ELR (cell line): ENCODE measurements around the gene PNMT.
A peak's percentile ranks its signal among the peaks of the same experiment; 100 is the strongest.

Source experiments
- DNase-seq: peaks from one replicate; pipeline ENCODE4 v3.0.0-alpha.2; 2015; ENCODE audit warnings: low read depth

Gene PNMT

DNA sequence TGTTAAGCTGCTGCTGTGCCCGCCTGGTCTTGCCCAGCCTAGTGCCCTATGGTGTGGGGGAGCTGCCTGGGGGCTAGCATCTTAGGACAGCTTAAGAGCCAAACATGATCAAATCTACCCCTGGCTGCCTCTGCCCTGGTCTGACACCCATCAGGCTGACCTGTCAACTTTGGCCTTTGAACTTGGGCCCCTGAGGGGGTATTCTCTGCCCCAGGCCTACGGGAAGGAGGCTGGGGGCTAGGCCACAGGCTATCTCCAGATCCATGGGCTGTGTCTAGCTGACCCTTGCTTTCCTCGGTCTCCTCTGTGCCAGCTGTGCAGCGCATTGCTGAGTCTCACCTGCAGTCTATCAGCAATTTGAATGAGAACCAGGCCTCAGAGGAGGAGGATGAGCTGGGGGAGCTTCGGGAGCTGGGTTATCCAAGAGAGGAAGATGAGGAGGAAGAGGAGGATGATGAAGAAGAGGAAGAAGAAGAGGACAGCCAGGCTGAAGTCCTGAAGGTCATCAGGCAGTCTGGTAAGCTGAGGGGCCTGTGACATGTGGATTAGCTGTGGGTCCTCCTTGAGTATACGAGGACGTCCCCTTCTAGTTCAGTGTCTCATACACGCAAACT lies 34.6 kb upstream of the PNMT start:
- DNase-seq, result no peak

DNA sequence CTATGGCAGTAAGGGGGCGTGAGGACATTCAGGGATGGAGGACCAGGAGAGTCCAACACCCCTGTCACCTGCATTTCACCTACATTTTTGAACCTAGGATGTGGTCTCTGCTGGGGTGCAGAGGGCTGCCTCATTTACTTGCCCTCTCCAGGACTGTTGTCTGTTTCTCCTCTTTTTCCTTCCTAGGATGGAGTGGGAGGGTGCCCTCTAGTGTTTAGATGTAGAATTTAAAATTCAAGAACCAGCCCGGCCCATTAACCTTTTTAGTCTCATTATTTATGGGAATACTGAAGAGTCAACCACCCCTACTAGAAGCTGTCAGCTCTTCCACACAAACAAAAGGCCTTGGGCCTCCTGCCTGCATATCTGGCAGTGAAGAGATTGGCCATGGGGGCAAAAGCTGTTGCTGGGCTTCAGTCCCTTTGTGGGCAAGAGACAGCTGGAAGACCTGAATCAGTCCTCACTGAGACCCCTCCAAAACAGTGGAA lies 33.8 kb upstream of the PNMT start:
- peak; percentile 77 for DNase-seq

DNA sequence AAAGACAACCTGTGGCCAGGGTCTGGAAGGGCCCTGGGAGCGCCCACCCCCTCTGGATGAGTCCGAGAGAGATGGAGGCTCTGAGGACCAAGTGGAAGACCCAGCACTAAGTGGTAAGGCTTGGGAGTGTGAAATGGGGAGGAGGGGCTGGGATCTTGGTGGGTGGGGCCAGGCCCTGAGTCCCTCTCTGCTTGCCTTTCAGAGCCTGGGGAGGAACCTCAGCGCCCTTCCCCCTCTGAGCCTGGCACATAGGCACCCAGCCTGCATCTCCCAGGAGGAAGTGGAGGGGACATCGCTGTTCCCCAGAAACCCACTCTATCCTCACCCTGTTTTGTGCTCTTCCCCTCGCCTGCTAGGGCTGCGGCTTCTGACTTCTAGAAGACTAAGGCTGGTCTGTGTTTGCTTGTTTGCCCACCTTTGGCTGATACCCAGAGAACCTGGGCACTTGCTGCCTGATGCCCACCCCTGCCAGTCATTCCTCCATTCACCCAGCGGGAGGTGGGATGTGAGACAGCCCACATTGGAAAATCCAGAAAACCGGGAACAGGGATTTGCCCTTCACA lies 32.6 kb upstream of the PNMT start:
- DNase-seq, result no peak

DNA sequence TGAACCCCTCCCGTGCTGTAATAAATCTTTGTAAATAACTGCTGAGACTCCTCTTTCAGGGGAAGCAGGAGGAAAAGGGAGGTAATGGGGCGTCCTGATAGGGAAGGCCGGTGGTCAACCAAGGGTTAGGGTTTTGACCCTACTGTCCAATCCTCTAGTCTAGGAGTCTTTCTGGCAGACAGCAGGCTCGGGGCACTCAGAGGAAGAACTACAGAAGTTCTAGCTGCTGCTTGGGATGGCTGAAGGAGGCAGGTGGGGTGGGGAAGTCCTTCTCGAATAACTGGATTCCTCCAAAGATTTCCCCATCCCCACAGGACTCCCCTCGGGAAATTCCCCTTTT lies 31.7 kb upstream of the PNMT start:
- DNase-seq, result no peak

DNA sequence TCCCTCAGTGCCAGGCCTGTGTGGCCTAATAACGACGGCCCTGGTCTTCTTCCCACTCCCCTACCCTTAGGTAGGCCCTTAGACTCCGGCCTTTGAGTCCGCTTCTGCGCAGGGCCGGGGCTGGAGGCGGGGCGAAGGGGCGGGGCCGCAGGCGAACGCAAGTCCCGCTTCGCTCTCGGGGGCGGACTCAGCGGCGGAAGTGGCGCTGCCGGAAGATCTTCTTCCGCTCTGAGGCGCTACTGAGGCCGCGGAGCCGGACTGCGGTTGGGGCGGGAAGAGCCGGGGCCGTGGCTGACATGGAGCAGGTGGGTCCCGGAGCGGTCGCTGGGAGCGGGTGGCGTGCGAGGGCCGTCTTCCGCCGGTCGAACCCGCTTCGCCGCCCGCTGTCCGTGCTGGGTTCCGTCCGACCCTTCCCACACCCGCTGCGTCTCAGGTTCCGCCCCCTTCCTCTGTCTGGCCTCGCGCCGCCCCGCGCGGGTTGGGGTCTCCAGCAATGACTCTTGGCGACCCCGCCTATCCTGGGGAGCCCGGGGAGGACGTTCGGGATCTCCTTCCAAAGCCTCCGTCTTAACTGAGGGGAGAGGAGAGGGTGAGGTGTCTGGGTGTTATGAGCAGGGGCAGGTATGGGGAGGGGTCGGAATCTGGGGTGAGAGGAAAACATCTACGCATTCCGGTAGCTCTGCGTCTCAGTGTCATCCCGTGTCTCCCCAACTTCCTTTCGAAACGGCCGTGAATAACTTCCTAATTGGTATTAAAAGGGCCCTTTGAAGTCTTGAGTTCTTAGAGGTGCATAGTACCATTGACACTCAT lies 31.1 kb upstream of the PNMT start, which contains the start of gene STARD3:
Gene STARD3 (plus strand): TSS at position 218 of the 810 bp plus-strand sequence. CDS start 16,388 bp downstream, outside the sequence.
- DNase-seq, result peak; percentile 91

DNA sequence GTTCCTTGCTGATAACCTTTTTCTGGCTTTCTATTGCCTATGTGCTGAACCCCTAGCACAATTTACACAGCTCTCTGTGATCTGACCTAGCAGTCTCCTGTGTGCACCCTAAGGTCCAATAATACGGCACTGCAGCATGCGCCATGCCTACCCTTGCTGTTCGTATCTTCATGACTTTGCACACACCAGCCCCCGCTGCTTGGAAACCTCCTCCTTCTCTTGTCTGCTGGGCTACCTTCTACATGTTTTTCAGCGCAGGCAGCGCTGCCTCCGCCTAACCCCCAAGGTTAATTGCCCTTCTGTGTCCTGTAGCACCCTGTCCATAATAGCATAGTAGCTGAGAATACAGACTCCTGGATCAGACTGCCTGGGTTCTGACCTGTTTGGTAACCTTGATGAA lies 29.9 kb upstream of the PNMT start:
- no peak for DNase-seq

DNA sequence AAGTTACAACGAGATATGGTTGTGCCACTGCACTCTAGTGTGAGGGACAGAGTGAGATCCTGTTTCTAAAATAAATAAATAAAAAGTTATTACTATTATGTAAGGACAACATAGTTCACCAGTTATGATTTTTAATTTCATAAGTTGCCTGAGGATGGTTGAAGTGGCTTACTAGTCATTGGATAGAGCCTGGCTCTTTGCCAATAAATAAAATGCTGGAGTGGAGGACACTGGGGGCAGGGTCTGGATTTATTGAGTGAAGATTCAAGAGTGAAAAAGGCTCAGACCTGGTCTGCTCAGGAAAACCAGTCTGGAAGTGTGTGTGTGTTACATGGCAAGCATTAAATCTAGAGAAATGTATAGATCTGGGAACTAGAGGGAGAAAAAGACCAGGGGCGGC lies 29.2 kb upstream of the PNMT start:
- no peak for DNase-seq

DNA sequence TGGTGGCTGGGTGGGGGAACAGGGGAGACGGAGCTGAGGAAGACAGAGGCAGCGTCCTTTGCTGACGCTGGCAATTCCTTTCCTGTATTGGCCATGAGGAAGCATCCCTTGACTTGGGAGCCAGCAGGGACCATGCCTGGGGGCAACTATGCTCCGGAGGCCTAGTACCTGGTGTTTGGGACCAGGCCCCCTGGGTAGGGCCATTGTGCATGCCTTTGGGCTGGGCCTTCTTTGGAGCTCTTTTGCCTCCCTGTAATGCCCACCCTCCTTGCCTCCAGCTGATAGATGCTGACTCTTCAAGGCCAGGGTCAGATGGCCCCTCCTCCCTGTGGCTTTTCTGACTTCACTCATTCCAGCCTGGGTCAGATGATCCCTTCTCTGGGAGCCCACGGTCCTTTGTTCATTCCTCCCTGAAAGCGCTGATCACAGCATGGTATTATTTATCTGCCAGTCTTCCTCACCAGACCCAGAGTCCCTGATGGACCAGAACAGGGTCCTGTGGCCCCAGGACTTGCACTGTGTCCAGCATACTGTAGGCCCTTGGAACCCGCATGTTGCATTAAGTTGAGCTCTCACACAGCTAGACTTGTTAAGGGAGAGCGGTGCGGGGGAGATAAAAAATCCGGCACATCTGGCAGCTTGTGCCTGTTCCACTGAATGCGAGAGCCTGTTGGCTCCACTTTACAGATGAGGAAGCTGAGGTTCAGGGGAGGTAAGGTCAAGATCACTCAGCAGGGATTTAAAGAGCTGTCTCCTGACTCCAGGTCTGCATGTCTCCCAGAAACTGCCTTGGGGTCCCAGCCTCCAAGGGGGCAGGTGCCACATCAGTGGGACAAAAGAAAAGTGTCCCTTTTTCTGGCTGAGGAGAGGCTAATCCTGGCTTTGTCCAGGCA lies 28.4 kb upstream of the PNMT start:
- no peak for DNase-seq

DNA sequence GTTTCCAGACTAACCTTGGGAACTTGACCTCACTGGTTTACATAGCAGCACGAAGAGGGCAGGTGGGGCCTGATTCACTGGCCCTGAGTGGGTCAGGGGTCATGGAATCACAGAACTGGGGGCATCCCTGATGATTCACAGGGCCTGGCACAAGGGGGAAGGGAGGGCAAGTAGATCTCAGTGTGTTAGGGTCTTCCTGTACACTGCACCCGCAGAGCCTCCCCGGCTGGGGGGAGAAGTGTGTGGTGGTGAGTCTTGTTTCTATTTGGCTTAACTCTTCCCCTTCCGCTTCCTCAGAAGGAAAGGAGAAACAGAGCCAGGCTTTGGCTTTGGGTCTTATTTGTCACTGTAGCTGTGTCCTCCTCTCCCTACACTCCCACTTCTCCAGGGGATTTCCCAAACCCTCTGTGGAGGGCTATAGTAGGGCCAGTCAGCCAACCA lies 27.6 kb upstream of the PNMT start:
- DNase-seq, result no peak

DNA sequence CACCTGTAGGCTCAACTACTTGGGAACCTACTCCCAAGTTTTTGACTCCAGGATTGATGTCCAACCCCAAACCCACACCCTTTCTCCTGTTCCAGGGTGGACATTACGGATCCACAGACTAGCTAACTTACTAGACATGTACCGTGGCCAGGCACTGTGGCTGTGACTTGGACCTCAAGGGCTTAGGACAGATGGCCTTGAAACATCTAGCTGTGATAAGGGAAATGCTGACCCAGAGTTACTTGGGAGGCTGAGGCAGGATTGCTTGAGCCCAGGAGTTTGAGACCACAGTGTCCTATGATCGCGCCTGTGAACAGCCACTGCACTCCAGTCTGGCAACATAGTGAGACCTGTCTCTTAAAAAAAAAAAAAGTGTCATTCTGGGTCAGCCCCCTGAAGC lies 27.2 kb upstream of the PNMT start:
- DNase-seq, result no peak

DNA sequence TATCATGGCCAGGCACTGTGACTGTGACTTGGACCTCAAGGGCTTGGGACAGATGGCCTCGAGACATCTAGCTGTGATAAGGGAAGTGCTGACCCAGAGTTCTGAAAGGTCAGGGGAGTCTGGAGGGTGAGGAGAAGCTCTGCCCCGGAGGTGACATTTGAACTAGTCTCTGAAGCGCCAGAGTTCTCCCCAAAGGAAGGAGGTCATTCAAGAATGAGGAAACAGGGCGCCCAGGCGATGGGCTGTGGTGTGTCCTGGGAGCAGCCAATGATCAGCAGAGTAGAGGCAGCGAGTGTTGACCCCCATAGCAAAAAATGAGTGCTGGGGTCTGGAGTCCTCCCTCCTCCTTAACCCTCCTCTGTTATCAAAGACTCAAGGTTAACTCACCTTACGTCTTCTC lies 26.4 kb upstream of the PNMT start:
- no peak for DNase-seq

DNA sequence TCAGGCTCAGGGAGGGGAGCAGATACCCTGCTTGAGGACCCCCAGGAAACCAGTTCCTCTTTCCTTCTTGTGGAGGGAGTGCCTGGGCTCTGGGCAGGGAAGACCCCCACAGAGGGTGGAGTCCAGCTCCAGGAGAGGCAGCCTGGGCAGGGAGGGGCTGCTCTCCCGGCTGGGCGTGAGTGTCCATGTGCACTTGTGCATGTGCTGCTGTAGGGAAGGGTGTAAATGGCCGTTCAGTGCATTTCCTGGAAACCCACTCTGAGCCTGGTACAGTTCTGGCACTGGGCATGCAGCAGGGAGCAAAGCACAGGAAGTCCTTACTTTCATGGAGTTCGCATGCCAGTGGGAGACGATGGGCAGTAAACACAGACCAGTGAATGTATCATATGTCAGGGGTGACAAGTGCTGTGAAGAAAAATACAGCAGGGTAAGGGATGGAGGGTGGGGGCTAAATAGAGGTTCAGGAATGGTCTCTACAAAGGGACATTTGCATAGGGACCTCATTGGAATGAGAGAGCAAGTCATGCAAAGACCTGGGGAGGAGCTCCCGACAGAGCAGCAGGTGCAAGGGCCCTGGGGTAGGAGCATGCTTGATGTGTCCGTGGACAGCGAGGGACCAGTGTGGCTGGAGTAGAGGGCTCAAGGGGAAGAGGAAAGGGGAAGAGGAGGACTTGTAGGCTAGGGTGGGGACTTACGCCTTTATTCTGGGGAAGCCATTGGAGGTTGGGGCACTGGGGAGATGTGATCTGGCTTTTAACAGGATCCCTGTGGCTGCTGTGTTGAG lies 25.8 kb upstream of the PNMT start:
- no peak for DNase-seq

DNA sequence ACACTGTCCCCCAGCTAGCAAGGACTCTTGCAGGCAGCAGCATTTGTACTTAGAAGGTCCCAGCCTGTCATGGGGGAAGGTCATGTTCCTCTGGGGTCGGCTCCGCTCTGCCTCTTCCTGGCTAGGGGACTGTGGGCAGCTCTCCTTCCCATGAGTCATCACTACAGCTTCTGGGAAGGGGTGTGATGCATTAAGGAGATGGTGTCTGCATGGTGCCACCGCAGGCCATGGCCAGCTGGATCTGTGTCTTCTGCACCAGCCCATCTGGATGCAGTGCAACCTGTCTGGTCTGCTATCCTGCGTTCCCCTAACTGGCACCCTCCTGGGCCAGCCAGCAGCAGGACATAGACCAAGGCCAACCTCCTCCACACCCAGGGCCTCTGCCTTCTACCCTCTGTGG lies 25.0 kb upstream of the PNMT start:
- DNase-seq, result peak; percentile 67

DNA sequence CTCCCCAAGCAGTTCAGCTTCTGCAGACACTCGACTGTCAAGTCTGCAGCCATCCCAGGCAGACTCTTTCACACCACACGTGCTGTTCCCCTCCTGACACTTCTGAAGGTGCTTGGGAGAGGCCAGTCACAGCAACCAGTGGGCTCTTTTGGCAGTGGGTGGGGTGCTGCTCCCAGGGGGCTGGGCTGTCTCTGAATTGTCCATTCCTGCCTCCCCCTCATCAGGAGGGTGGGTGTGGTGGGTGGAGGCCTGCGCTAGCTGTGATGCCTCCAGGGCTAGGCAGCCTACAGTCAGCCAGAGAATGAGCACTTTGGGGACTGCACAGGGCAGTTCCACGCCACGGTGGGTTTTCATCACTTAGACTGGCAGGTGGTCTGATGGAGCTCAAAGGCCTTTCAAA lies 21.0 kb upstream of the PNMT start:
- DNase-seq, result no peak

DNA sequence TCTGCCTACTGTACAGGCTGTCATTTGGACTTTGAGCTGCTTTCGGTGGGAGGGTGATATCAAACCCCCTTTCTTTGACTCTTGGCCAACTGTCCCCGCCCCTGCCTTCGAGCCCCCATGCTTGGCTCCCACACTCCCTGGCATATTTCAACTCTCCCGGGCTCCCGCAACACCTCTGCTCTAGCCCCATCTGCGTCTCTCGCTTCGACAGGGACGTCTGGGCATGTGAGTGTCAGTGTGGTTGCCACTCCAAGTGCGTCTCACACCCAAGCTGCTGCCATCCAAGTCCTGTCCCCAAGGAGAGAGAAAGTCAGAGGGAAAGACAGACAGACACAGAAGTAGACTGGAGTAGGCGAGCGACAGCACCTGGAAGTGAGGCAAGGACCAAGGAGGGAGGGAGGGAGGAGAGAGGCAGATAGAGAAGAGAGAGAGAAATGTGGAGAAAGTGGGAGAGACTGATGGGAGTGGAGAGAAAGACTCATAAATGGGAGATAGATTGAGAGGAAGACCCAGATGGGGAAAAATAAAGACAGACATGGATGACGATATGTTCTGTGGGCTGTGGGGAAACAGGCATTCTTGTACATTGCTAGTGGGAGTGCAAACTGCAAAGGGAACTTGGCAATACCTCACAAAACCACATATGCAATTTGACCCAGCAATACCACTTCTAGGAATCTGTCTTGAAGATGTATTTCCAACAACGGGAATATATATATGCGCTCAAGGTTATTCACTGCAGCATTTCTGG lies 19.5 kb upstream of the PNMT start:
- no peak for DNase-seq

DNA sequence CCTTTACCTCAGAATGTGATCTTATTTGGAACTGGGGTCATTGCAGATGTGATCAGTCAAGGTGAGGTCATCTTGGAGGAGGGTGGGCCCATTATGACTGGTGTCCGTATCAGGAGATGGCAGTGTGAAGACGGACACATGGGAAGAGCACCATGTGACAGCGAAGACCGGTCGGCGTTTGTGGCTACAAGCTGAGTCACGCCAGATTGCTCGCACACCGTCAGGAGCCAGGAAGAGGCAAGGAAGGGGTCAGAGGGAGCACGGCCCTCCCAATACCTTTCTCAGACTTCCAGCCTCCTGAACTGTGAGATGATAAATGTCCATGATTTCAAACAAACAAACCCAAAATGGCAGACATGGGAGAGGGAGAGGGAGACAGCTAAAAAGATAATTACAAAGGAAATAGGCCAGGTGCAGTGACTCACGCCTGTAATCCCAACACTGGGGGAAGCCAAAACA lies 18.1 kb upstream of the PNMT start:
- peak; percentile 15 for DNase-seq

DNA sequence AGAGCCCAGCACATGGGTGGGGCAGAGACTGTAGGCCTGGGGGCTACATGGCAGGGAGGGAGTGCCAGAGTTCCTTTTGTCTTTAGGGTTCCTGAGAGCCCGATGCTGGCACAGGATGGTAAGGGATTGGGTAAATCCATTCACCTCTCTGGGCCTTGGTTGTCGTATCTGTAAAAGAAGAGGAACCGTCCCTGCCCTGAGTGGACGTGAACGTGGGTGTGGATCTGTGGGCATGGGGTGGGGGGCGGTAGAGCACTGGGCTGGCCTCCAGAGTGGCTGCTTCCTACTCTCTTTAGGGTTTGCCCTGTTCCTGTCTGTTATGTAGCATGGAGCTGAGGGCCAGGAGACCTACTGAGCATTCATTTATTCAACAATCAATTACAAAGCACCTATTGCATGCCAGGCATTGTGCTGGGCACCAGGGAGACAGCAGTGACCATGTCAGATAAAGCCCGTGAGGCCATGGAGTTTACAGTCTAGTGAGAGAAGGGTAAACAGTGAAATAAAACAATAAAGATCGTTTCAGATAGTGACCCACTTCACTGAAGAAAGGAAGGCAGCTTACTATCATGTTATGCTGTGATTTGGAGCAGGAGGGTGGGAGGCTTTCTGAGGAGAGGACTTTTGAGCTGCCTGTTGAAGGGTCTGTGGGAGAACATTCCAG lies 16.2 kb upstream of the PNMT start:
- DNase-seq, result no peak

DNA sequence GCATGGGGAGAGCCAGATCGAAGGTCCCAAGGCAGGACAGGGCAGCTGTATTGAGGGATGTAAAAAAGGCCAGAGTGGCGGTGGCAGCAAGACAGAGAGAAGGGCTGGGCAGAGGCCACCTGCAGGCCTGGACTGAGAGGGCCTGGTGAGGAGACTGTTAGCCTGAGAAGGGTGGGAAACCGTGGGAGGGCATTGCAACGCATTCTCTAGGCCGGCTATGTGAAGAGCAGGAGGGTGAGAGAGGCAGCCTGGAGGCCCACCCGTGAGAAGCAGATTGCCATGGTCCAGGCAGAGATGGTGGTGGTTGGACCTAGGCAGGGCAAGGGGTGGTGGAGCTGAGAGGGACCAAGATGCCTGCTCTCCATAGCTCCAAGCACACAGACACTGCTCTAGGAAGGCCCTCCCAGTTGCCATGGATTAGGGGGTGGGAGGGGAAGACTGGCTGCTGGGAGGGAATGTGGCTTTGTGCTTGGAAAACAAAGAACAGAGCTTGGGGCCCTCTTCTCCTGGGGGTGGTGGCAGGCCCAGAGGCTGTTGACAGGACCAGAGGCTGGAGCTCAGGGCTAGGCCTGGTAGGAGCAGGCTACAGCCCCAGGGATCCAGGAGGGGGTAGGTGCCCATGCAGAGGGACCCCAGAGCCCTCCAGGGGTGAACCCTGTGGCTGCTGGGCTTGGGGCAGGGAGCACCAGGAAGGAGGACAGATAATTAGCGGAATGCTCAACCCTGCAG lies 15.5 kb upstream of the PNMT start:
- no peak for DNase-seq

DNA sequence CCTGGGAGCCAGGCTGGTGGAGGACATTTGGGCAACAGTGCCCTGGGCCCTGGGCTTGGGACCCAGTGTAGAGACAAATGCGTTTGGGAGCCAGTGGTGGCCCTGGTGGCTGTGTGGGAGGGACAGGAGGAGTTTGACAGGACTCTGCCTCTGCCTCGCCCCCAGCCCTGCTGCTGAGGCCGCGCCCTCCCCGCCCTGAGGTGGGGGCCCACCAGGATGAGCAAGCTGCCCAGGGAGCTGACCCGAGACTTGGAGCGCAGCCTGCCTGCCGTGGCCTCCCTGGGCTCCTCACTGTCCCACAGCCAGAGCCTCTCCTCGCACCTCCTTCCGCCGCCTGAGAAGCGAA lies 15.0 kb upstream of the PNMT start:
- DNase-seq, result no peak
